Vagina (tissue), 2 donors: Measurements from ENCODE around the gene MAMLD1. TPM values are rescaled to one million over a fixed set of nuclear protein-coding genes. Genes with fewer than 3 reads are reported as not detected.

ENCODE experiments used
- DNase-seq, 2 donors: peaks; one replicate each; pipeline ENCODE4 v3.0.0-alpha.2; 2017; ENCODE audit errors: extremely low spot score in 2 of 2
- H3K27ac ChIP-seq: fragments of 200-600 bp; sonication (generic); one replicate; pipeline ENCODE4 v1.5.1; 2019
- H3K27me3 ChIP-seq: fragments of 200-600 bp; sonication (generic); one replicate; pipeline ENCODE4 v1.5.1; 2019
- H3K36me3 ChIP-seq, 2 donors: fragments of 200-600 bp; sonication (generic); one replicate each; pipeline ENCODE4 v1.5.1; 2017 to 2019
- H3K4me1 ChIP-seq: fragments of 200-600 bp; sonication (generic); one replicate; pipeline ENCODE4 v1.5.1; 2019
- H3K4me3 ChIP-seq, 2 donors: fragments of 200-600 bp; sonication (generic); 1 replicate in 1 of 2; 2 replicates in 1 of 2; pipeline ENCODE4 v1.5.1; 2016 to 2019
- H3K9me3 ChIP-seq: fragments of 200-600 bp; sonication (generic); one replicate; pipeline ENCODE4 v1.5.1; 2019
- POLR2A ChIP-seq, 2 donors: fragments of 450-650 bp; IDR thresholded peaks; one replicate each; pipeline ENCODE4 v1.6.1; 2017; ENCODE audit warnings: antibody characterized with exemption in 2 of 2, mild to moderate bottlenecking in 2 of 2, moderate library complexity in 2 of 2
- POLR2AphosphoS5 ChIP-seq, 2 donors: sonication (generic); formaldehyde crosslinking; IDR thresholded peaks; one replicate each; pipeline ENCODE4 v1.9.0; 2017; ENCODE audit warnings: antibody characterized with exemption in 2 of 2, mild to moderate bottlenecking in 2 of 2, low read depth in 1 of 2; ENCODE audit not compliant: insufficient read depth in 1 of 2
- intact Hi-C: fragments of 100-400 bp; cut with DNase I; formaldehyde crosslinking; loops from one replicate; pipeline ENCODE4 v1.15.1; 2023
- total RNA-seq: library from RNA; depleted of rRNA; stranded (reverse); fragments of >200 nt; gene quantifications from one replicate; pipeline ENCODE4 v1.2.3, GENCODE V29; 2016
- TF ChIP-seq, protein P1 (sequence below), 3 experiments: fragments of 450-650 bp in 2 of 3; fragments of 200-600 bp in 1 of 3; sonication (generic) in 1 of 3; IDR thresholded peaks; one replicate each; pipeline ENCODE4 v1.5.1; 2017 to 2019; ENCODE audit warnings: antibody characterized with exemption in 3 of 3, mild to moderate bottlenecking in 2 of 3, moderate library complexity in 2 of 3

The MAMLD1 gene
- total RNA-seq, 1 donor from 2014 or later = 3.2 TPM

DNA sequence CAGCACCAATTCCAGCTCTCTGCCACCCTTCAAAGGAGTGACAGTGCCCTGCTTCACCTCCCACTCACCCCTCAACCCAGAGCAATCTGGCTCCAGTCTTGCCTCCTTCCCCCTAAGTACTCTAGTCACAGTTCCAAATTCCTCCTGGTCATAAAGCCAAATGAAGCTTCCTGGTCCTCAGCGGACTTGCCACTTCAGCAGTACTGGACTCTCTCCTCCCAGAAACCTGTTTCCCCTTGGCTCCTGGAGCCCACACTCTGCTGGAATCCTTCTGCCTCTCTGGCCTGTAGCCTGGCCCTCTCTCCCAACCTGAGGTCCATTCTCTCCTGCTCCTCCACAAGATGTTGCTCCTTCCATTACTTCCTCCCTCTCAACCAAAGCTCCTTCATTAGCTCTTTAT is 152.7 kb downstream of the MAMLD1 start:
- Histone ChIP-seq H3K27ac (no peak overlapping the region), H3K4me1 (no peaks in the 10 kb centered on the region), H3K4me3 (no peak overlapping the region), H3K27me3 (no peaks in the 10 kb centered on the region), H3K9me3 (no peaks in the 10 kb centered on the region), H3K36me3 (no peaks in the 10 kb centered on the region)
- intact Hi-C loops = no loop called here
- DNase-seq = no peak
- no peak for TF ChIP-seq POLR2AphosphoS5 (IDR thresholded peaks at IDR 0.05; ENCODE audit: insufficient read depth in 1 of 2, low read depth in 1 of 2)
- TF ChIP-seq, protein P1, sequence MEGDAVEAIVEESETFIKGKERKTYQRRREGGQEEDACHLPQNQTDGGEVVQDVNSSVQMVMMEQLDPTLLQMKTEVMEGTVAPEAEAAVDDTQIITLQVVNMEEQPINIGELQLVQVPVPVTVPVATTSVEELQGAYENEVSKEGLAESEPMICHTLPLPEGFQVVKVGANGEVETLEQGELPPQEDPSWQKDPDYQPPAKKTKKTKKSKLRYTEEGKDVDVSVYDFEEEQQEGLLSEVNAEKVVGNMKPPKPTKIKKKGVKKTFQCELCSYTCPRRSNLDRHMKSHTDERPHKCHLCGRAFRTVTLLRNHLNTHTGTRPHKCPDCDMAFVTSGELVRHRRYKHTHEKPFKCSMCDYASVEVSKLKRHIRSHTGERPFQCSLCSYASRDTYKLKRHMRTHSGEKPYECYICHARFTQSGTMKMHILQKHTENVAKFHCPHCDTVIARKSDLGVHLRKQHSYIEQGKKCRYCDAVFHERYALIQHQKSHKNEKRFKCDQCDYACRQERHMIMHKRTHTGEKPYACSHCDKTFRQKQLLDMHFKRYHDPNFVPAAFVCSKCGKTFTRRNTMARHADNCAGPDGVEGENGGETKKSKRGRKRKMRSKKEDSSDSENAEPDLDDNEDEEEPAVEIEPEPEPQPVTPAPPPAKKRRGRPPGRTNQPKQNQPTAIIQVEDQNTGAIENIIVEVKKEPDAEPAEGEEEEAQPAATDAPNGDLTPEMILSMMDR (IDR thresholded peaks at IDR 0.05) = no peak

DNA sequence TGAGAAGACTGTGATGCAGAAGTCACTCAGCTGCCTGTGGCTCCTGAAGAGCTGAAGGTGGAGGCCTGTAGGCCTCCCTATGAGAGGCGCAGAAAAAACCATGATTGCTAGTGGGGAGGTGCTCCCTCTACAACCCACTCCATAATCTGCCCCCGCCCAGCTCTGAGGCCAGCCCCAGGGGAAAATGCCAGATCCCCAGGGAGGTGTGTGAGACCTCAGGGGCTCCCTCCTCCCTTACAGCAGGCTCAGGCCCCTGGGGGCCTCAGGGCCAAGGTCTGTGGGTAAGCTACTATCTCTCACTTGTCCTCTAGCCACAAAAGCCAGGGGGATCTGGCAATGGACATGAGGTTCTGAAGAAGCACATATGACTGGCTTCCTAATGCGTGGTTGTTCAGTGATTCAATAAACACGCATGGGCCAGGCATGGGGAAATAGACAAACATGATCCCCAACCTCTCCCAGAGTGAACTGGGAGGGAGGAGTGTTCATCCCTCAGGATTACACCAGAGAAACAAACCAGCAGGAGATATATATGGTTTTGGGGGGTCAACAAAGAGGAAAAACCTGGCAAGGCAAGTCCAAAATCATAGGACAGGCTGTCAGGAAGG is 154.3 kb downstream of the MAMLD1 start:
- H3K36me3 ChIP-seq = no peaks in the 10 kb centered on the region
- no peak for DNase-seq
- no peak overlapping the region for H3K4me3 ChIP-seq
- no peak overlapping the region for H3K27ac ChIP-seq
- intact Hi-C loops = no loop called here
- H3K9me3 ChIP-seq = no peaks in the 10 kb centered on the region
- TF ChIP-seq, protein P1 (IDR thresholded peaks at IDR 0.05) = no peak
- TF ChIP-seq POLR2A (IDR thresholded peaks at IDR 0.05) (no peak), POLR2AphosphoS5 (IDR thresholded peaks at IDR 0.05; ENCODE audit: insufficient read depth in 1 of 2, low read depth in 1 of 2) (no peak)
- no peaks in the 10 kb centered on the region for H3K4me1 ChIP-seq
- no peaks in the 10 kb centered on the region for H3K27me3 ChIP-seq

DNA sequence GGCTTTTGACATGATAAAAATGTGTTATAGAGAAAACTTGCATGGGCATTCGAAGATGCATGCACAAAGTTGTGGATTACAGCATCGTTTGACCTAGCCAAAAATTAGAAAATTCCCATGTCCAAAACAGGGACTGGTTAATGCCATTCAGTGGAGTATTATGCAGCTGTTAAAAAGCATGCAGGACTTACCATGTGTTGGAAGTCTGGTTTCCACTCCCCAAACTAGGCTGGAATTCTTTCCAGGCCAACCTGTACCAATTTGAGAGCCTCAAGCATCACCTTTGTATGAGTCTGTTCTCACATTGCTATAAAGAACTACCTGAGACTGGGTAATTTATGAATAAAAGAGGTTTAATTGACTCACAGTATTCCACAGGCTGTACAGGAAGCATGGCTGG is 159.4 kb downstream of the MAMLD1 start:
- Histone ChIP-seq H3K4me3 (no peak overlapping the region), H3K36me3 (no peaks in the 10 kb centered on the region), H3K9me3 (no peaks in the 10 kb centered on the region), H3K27ac (no peak overlapping the region), H3K27me3 (no peaks in the 10 kb centered on the region), H3K4me1 (no peaks in the 10 kb centered on the region)
- TF ChIP-seq POLR2AphosphoS5 (IDR thresholded peaks at IDR 0.05; ENCODE audit: insufficient read depth in 1 of 2, low read depth in 1 of 2) (no peak), POLR2A (IDR thresholded peaks at IDR 0.05) (no peak)
- TF ChIP-seq, protein P1 (IDR thresholded peaks at IDR 0.05) = no peak
- intact Hi-C loops = no loop called here
- DNase-seq = no peak

- Histone ChIP-seq H3K36me3 (no peaks in the 10 kb centered on the region), H3K27me3 (no peaks in the 10 kb centered on the region), H3K9me3 (no peaks in the 10 kb centered on the region), H3K4me1 (no peaks in the 10 kb centered on the region), H3K27ac (no peak overlapping the region), H3K4me3 (no peak overlapping the region)
- DNase-seq = no peak
- intact Hi-C loops = no loop called here
- TF ChIP-seq POLR2AphosphoS5 (IDR thresholded peaks at IDR 0.05; ENCODE audit: insufficient read depth in 1 of 2, low read depth in 1 of 2) = no peak
- no peak for TF ChIP-seq POLR2A (IDR thresholded peaks at IDR 0.05)
- TF ChIP-seq, protein P1 (IDR thresholded peaks at IDR 0.05) = no peak
These were observed 162.2 kb downstream of the MAMLD1 start for GRCh38 chrX:150525061-150525919.

GRCh38 chrX:150526692-150527091 is 163.6 kb downstream of the MAMLD1 start:
- intact Hi-C loops = no loop called here
- DNase-seq = no peak
- no peaks in the 10 kb centered on the region for H3K9me3 ChIP-seq
- TF ChIP-seq POLR2A (IDR thresholded peaks at IDR 0.05) (no peak), POLR2AphosphoS5 (IDR thresholded peaks at IDR 0.05; ENCODE audit: insufficient read depth in 1 of 2, low read depth in 1 of 2) (no peak)
- TF ChIP-seq, protein P1 (IDR thresholded peaks at IDR 0.05) = no peak
- H3K4me1 ChIP-seq = no peaks in the 10 kb centered on the region
- H3K27me3 ChIP-seq = no peaks in the 10 kb centered on the region
- no peak overlapping the region for H3K4me3 ChIP-seq
- H3K36me3 ChIP-seq = no peaks in the 10 kb centered on the region
- no peak overlapping the region for H3K27ac ChIP-seq
